ENCODE results near the gene ANO6. TPM values are rescaled to one million over a fixed set of nuclear protein-coding genes. Genes with fewer than 3 reads are reported as not detected.

Gene ANO6
- total RNA-seq, 1 experiment from 2014 or later = 59.3 TPM

DNA sequence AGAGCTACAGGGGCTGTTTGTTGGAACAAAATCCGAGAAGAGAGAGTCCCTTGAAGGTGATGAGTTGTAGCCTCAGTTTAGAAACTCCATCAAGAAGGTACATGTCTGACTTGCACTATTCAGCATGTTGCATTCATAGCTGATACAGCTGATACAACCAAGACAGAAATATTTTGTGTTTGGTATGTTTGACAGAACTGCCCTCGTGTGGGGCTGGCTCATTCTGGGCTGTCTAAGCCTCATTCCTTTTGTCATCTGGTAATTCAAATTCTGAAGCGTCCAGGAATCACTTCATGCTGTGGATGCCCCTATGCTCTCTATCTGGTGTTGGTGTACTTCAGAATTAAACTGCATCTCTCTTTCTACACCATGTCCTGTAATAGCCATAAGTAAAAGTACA lies 126.3 kb downstream of the ANO6 start:
- intact Hi-C loops (cut with micrococcal nuclease; ENCODE audit: unreplicated experiment) = no loop called here
- no peak for DNase-seq (ENCODE audit: low spot score)

DNA sequence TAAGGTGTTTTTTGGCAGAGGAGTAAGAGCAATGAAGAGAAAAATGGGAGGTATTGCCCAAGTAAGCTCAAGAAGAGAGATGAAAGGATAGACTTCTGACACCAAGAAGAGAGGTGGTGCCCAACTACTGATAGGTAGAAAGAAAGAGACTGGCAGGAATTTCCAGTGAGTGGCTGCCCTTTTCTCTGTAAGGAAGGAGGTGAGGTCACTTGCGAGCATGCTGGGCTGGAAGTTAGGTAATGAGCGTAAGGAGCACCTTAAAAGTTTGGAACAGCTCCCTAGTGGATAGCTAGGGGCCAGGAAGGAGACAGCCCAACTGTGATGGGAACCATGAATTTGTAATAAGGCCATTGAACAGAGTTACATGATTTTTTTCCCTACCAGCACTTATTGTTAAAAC lies 127.0 kb downstream of the ANO6 start:
- Histone ChIP-seq H3K27me3 (replicated peaks; ENCODE audit: insufficient read depth, low read depth, low read length, poor library complexity) (no peaks in the 10 kb centered on the region), H3K4me1 (ENCODE audit: insufficient read depth, low read length, poor library complexity, severe bottlenecking) (peaks cover 21% of the 10 kb centered on the region), H3K36me3 (ENCODE audit: insufficient read depth, low read length, poor library complexity, severe bottlenecking) (no peaks in the 10 kb centered on the region), H3K4me3 (ENCODE audit: low read depth, low read length, poor library complexity, severe bottlenecking) (no peak overlapping the region), H3K9me3 (ENCODE audit: low read depth, low read length, poor library complexity, severe bottlenecking) (no peaks in the 10 kb centered on the region), H3K27ac (ENCODE audit: low read depth, low read length, poor library complexity, severe bottlenecking) (no peak overlapping the region)
- TF ChIP-seq EZH2 (IDR thresholded peaks at IDR 0.05; ENCODE audit: borderline replicate concordance, low read depth, low read length, poor library complexity, severe bottlenecking) = no peak
- TF ChIP-seq, protein P1, sequence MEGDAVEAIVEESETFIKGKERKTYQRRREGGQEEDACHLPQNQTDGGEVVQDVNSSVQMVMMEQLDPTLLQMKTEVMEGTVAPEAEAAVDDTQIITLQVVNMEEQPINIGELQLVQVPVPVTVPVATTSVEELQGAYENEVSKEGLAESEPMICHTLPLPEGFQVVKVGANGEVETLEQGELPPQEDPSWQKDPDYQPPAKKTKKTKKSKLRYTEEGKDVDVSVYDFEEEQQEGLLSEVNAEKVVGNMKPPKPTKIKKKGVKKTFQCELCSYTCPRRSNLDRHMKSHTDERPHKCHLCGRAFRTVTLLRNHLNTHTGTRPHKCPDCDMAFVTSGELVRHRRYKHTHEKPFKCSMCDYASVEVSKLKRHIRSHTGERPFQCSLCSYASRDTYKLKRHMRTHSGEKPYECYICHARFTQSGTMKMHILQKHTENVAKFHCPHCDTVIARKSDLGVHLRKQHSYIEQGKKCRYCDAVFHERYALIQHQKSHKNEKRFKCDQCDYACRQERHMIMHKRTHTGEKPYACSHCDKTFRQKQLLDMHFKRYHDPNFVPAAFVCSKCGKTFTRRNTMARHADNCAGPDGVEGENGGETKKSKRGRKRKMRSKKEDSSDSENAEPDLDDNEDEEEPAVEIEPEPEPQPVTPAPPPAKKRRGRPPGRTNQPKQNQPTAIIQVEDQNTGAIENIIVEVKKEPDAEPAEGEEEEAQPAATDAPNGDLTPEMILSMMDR (conservative IDR thresholded peaks at IDR 0.05; ENCODE audit: low read depth, low read length) = no peak
- intact Hi-C loops (cut with micrococcal nuclease; ENCODE audit: unreplicated experiment) = no loop called here
- CTCF ChIA-PET = no interaction called here
- DNase-seq (ENCODE audit: low spot score) = no peak
- POLR2A ChIA-PET (ENCODE audit: low non-redundant PET) = no interaction called here
- no TSS peak for BruUV-seq (replicated peaks)

More for the DNA sequence above, 126.3 kb downstream of the ANO6 start:
- POLR2A ChIA-PET (ENCODE audit: low non-redundant PET) = interaction anchor here (0.6 kb wide), 1 partner anchor 447 kb away, joined by 3 read pairs; no protein-coding TSS in a partner anchor
- CTCF ChIA-PET = interaction anchor here (0.5 kb wide), 1 partner anchor 569 kb away, joined by 5 read pairs; no protein-coding TSS in a partner anchor
- Histone ChIP-seq H3K36me3 (ENCODE audit: insufficient read depth, low read length, poor library complexity, severe bottlenecking) (no peaks in the 10 kb centered on the region), H3K4me1 (ENCODE audit: insufficient read depth, low read length, poor library complexity, severe bottlenecking) (peaks cover 22% of the 10 kb centered on the region), H3K9me3 (ENCODE audit: low read depth, low read length, poor library complexity, severe bottlenecking) (no peaks in the 10 kb centered on the region), H3K27ac (ENCODE audit: low read depth, low read length, poor library complexity, severe bottlenecking) (no peak overlapping the region), H3K27me3 (replicated peaks; ENCODE audit: insufficient read depth, low read depth, low read length, poor library complexity) (no peaks in the 10 kb centered on the region), H3K4me3 (ENCODE audit: low read depth, low read length, poor library complexity, severe bottlenecking) (no peak overlapping the region)
- BruUV-seq (replicated peaks) = no TSS peak
- no peak for TF ChIP-seq EZH2 (IDR thresholded peaks at IDR 0.05; ENCODE audit: borderline replicate concordance, low read depth, low read length, poor library complexity, severe bottlenecking)
- TF ChIP-seq, protein P1 (conservative IDR thresholded peaks at IDR 0.05; ENCODE audit: low read depth, low read length) = no peak

DNA sequence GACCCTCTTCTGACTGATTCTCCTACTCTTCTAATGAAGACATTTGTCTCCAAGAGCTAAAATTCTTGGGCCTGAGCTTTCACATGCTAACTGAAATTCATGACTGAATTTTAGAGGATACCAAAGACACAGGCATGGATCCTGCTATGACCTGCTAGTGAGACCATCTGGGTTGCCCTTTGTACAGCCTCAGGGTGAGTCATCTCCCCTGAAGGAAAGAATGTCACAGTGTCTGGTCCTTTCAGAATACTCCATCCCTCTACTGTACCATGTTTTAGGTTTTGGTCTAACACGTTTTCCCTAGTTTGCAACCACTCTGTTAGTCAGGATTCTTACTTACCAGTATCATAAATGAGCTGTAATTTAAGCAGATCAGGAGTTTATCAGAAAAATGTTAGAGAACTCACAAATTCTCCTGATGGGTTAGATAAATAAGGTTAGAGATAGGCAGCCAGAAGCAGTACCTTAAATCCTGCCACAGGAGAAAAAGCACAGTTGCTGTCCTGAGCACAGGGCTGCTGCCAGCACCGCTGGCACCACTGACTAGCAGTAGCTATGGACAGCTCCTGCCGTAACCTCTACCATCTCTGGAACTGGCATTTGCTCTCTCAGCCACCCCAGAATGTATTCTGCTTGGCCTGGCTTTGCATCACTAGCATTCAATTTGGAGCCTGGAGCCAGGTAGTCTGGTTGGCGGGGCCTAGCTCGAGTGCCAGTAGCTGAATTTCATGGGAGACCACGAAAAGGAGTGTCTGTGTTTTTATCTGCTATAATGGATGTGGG lies 127.6 kb downstream of the ANO6 start:
- DNase-seq (ENCODE audit: low spot score) = no peak
- intact Hi-C loops (cut with micrococcal nuclease; ENCODE audit: unreplicated experiment) = no loop called here
- Histone ChIP-seq H3K36me3 (ENCODE audit: insufficient read depth, low read length, poor library complexity, severe bottlenecking) (peaks cover 5% of the 10 kb centered on the region), H3K27me3 (replicated peaks; ENCODE audit: insufficient read depth, low read depth, low read length, poor library complexity) (no peaks in the 10 kb centered on the region), H3K4me1 (ENCODE audit: insufficient read depth, low read length, poor library complexity, severe bottlenecking) (peaks cover 18% of the 10 kb centered on the region), H3K4me3 (ENCODE audit: low read depth, low read length, poor library complexity, severe bottlenecking) (no peak overlapping the region), H3K9me3 (ENCODE audit: low read depth, low read length, poor library complexity, severe bottlenecking) (no peaks in the 10 kb centered on the region), H3K27ac (ENCODE audit: low read depth, low read length, poor library complexity, severe bottlenecking) (no peak overlapping the region)
- no TSS peak for BruUV-seq (replicated peaks)
- ChIA-PET CTCF (no interaction called here), POLR2A (ENCODE audit: low non-redundant PET) (no interaction called here)
- TF ChIP-seq, protein P1 (conservative IDR thresholded peaks at IDR 0.05; ENCODE audit: low read depth, low read length) = no peak
- no peak for TF ChIP-seq EZH2 (IDR thresholded peaks at IDR 0.05; ENCODE audit: borderline replicate concordance, low read depth, low read length, poor library complexity, severe bottlenecking)
